Breast epithelium (tissue), 3 donors: ENCODE data around the gene PRCC.

Experiments used
- CTCF ChIP-seq, 3 donors: fragments of 450-650 bp; IDR thresholded peaks; one replicate each; pipeline ENCODE4 v1.5.1; 2016 to 2017; ENCODE audit warnings: antibody characterized with exemption in 3 of 3, mild to moderate bottlenecking in 3 of 3, moderate library complexity in 3 of 3
- POLR2A ChIP-seq: fragments of 450-650 bp; IDR thresholded peaks from one replicate; pipeline ENCODE4 v1.6.1; 2016; ENCODE audit warnings: antibody characterized with exemption, mild to moderate bottlenecking, moderate library complexity
- POLR2AphosphoS5 ChIP-seq, 3 donors: sonication (generic); formaldehyde crosslinking; IDR thresholded peaks; one replicate each; pipeline ENCODE4 v1.6.1; 2017; ENCODE audit warnings: antibody characterized with exemption in 3 of 3

DNA sequence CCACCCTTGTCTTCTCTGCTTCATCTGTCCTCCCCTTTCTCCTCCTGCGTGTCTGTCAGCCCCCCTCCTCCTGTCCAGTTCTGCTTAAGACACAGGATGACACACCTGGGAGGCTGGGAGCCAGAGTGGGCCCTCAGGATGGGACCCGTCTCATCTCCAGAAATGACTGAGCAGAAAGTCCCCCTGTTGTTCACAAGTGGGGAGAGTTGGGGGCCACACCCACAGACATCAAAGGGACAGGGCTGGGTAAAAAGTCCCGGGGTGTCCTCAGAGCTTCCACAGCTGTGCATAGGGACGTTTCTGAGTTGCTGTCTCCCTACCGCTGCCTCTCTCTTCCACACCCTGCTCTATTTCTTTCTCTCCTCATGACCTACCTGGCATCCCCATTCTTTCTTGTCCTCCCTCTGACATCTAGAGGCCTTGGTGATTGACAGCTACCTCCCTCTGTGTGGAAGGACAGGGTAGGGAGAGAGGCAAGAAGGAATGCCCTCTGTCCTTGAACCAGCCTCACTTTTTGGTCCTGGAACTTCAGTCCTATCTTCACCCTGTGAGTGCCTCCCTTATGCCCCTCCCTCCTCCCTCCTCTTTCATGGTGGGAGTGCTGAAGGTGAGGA lies 68.8 kb downstream of the PRCC start:
- TF ChIP-seq CTCF (IDR thresholded peaks at IDR 0.05) = no peak
- TF ChIP-seq POLR2AphosphoS5 (IDR thresholded peaks at IDR 0.05) = no peak
- no peak for TF ChIP-seq POLR2A
